HepG2 (cell line): ENCODE data around the gene ADAM15. TPM values are rescaled to one million over a fixed set of nuclear protein-coding genes. Genes with fewer than 3 reads are reported as not detected.

Experiments used
- ADNP ChIP-seq: sonication (generic); formaldehyde crosslinking; IDR thresholded peaks from 2 replicates; pipeline ENCODE4 v1.4.0; 2020; ENCODE audit warnings: missing genetic modification reagents
- ESRRA ChIP-seq: sonication (generic); formaldehyde crosslinking; IDR thresholded peaks from 2 replicates; pipeline ENCODE4 v1.5.1; 2020; ENCODE audit warnings: mild to moderate bottlenecking, low read depth, missing genetic modification reagents
- FOXK2 ChIP-seq: fragments of 450-650 bp; IDR thresholded peaks from 2 replicates; pipeline ENCODE4 v1.6.1; 2016
- HMGA1 ChIP-seq: sonication (generic); formaldehyde crosslinking; conservative IDR thresholded peaks from 2 replicates; pipeline ENCODE4 v1.4.0; 2020; ENCODE audit warnings: missing genetic modification reagents
- HNRNPH1 ChIP-seq: fragments of 200-400 bp; formaldehyde crosslinking; optimal IDR thresholded peaks from 2 replicates; pipeline ENCODE3; 2017; ENCODE audit warnings: mild to moderate bottlenecking, low read depth, low read length
- NR2C2 ChIP-seq: sonication (generic); formaldehyde crosslinking; IDR thresholded peaks from 2 replicates; pipeline ENCODE4 v1.4.0; 2020; ENCODE audit warnings: missing genetic modification reagents, mild to moderate bottlenecking, moderate library complexity, borderline replicate concordance
- RORA ChIP-seq: sonication (generic); formaldehyde crosslinking; IDR thresholded peaks from 2 replicates; pipeline ENCODE4 v1.5.0; 2020; ENCODE audit warnings: mild to moderate bottlenecking, missing genetic modification reagents, moderate library complexity
- SOX5 ChIP-seq: IDR thresholded peaks from 2 replicates; pipeline ENCODE4 v1.6.1; 2016; ENCODE audit warnings: borderline replicate concordance
- THAP11 ChIP-seq: IDR thresholded peaks from 2 replicates; pipeline ENCODE4 v1.6.1; 2016; ENCODE audit warnings: missing biosample characterization, missing genetic modification reagents
- ZNF160 ChIP-seq: sonication (generic); formaldehyde crosslinking; IDR thresholded peaks from 2 replicates; pipeline ENCODE4 v1.8.0; 2022; ENCODE audit warnings: mild to moderate bottlenecking, inconsistent platforms, missing genetic modification reagents
- ZNF224 ChIP-seq: sonication (generic); formaldehyde crosslinking; IDR thresholded peaks from 2 replicates; pipeline ENCODE4 v1.5.0; 2020; ENCODE audit warnings: mild to moderate bottlenecking, missing genetic modification reagents
- ZNF317 ChIP-seq: sonication (generic); formaldehyde crosslinking; IDR thresholded peaks from 2 replicates; pipeline ENCODE4 v1.5.0; 2020; ENCODE audit warnings: mild to moderate bottlenecking, missing genetic modification reagents
- ZNF331 ChIP-seq: sonication (generic); formaldehyde crosslinking; IDR thresholded peaks from 2 replicates; pipeline ENCODE4 v1.4.0; 2020; ENCODE audit warnings: missing genetic modification reagents
- polyA plus RNA-seq, 8 experiments: library from polyadenylated mRNA; depleted of rRNA in 3 of 8; stranded (reverse) in 7 of 8; unstranded in 1 of 8; fragments of >200 nt; fragmentation: Illumina TruSeq in 4 of 8; extraction: Trizol in 4 of 8; gene quantifications; 2 replicates each; pipeline versions ENCODE4 v1.2.1 to v1.2.3, GENCODE V29; 2011 to 2016; ENCODE audit warnings: low read depth in 4 of 8, missing spikeins in 1 of 8, mixed read lengths in 1 of 8; ENCODE audit not compliant: insufficient read depth in 1 of 8
- total RNA-seq, 5 experiments: library from RNA; depleted of rRNA; stranded (reverse); fragments of >200 nt; fragmentation: Illumina TruSeq; extraction: Trizol; gene quantifications; 2 replicates each; pipeline ENCODE4 v1.2.3, GENCODE V29; 2016; ENCODE audit warnings: low read depth in 1 of 5
- TF ChIP-seq, protein P1 (sequence below): sonication (generic); formaldehyde crosslinking; IDR thresholded peaks from 2 replicates; pipeline ENCODE4 v1.8.1; 2023; ENCODE audit warnings: missing genetic modification reagents, inconsistent platforms, borderline replicate concordance
- TF ChIP-seq, protein P2 (sequence below): sonication (generic); formaldehyde crosslinking; IDR thresholded peaks from 2 replicates; pipeline ENCODE4 v1.4.0; 2020; ENCODE audit warnings: missing genetic modification reagents
- TF ChIP-seq, protein P3 (sequence below): sonication (generic); formaldehyde crosslinking; IDR thresholded peaks from 2 replicates; pipeline ENCODE4 v1.4.0; 2020; ENCODE audit warnings: missing genetic modification reagents, low read depth, mild to moderate bottlenecking, borderline replicate concordance
- TF ChIP-seq, protein P4 (sequence below): sonication (generic); formaldehyde crosslinking; IDR thresholded peaks from 2 replicates; pipeline ENCODE4 v1.4.0; 2020; ENCODE audit warnings: missing genetic modification reagents, mild to moderate bottlenecking, borderline replicate concordance
- TF ChIP-seq, protein P5 (sequence below): sonication (generic); formaldehyde crosslinking; IDR thresholded peaks from 2 replicates; pipeline ENCODE4 v1.4.0; 2020; ENCODE audit warnings: missing genetic modification reagents, borderline replicate concordance
- TF ChIP-seq, protein P6 (sequence below): sonication (generic); formaldehyde crosslinking; IDR thresholded peaks from 2 replicates; pipeline ENCODE4 v1.4.0; 2020; ENCODE audit warnings: missing genetic modification reagents, borderline replicate concordance

The ADAM15 gene
- total and polyA plus RNA-seq, 2 of the 13 experiments (the other 11 are each of a cell fraction or from before 2014, with no cell fraction given), result 17.9 to 25.6 TPM

DNA sequence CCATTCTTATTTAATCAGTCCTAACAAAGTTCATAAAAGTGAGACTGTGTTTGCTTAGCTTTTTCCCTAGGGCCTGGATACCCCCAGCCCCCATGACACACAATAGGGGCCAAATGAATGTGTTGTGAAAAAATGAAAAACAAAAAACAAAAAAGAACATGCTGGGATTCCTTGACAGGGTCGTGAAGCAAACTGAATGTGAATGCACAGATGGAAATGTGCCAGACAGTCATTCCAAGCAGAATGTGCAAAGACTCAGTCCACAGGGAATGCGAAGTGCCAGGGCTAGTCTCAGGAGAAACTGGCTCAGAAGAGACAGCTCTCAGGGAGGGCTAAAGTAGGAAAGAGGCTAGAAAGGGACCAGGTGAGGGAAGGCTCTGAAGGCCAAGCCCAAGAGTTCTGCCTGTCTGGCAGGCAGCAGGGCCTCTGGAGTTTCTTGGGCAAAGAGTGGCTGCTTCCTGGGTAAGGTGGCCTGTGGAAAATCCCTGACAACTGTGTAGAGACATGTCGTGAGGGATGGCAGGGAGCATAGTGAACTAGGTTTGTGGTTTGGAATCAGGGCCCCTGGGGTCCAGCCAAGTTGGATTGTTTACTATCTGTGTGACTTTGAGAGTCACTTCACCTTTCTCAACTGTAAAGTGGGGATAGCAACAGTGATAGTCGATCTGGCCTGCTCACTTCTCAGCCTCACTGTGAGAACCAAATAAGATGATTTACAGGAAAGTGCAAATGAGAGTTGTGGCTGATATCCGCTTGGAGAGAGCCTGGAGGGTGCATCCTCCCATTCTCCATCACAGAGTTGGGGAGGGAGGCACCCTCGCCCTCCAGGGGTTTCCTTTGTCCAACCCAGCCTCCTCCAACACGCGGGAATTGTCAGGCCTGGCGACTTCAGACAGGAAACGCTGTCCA is 1.2 kb upstream of the ADAM15 start (continued):
- TF ChIP-seq, protein P1, sequence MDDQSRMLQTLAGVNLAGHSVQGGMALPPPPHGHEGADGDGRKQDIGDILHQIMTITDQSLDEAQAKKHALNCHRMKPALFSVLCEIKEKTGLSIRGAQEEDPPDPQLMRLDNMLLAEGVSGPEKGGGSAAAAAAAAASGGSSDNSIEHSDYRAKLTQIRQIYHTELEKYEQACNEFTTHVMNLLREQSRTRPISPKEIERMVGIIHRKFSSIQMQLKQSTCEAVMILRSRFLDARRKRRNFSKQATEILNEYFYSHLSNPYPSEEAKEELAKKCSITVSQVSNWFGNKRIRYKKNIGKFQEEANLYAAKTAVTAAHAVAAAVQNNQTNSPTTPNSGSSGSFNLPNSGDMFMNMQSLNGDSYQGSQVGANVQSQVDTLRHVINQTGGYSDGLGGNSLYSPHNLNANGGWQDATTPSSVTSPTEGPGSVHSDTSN (CRISPR knock-in tag), result no peak
- TF ChIP-seq, protein P2, sequence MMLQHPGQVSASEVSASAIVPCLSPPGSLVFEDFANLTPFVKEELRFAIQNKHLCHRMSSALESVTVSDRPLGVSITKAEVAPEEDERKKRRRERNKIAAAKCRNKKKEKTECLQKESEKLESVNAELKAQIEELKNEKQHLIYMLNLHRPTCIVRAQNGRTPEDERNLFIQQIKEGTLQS, result no peak
- TF ChIP-seq HMGA1 (CRISPR knock-in tag) (no peak), HNRNPH1 (no peak), ZNF331 (CRISPR knock-in tag) (no peak), ESRRA (CRISPR knock-in tag) (no peak), ZNF317 (no peak), ZNF224 (no peak), FOXK2 (no peak), THAP11 (CRISPR knock-in tag) (no peak), ZNF160 (CRISPR knock-in tag) (0 out of 2 replicates have a peak, but pooled peaks have one; percentile 24), SOX5 (CRISPR knock-in tag) (0 out of 2 replicates have a peak, but pooled peaks have one; percentile 10), NR2C2 (CRISPR knock-in tag) (no peak), RORA (CRISPR knock-in tag) (no peak), ADNP (CRISPR knock-in tag) (no peak)
- TF ChIP-seq, protein P3, sequence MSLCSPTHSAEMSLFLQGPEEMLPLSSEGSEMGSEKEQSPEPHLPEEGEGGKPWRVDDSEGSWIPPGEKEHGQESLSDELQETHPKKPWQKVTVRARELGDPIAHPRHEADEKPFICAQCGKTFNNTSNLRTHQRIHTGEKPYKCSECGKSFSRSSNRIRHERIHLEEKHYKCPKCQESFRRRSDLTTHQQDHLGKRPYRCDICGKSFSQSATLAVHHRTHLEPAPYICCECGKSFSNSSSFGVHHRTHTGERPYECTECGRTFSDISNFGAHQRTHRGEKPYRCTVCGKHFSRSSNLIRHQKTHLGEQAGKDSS, result no peak
- TF ChIP-seq, protein P4, sequence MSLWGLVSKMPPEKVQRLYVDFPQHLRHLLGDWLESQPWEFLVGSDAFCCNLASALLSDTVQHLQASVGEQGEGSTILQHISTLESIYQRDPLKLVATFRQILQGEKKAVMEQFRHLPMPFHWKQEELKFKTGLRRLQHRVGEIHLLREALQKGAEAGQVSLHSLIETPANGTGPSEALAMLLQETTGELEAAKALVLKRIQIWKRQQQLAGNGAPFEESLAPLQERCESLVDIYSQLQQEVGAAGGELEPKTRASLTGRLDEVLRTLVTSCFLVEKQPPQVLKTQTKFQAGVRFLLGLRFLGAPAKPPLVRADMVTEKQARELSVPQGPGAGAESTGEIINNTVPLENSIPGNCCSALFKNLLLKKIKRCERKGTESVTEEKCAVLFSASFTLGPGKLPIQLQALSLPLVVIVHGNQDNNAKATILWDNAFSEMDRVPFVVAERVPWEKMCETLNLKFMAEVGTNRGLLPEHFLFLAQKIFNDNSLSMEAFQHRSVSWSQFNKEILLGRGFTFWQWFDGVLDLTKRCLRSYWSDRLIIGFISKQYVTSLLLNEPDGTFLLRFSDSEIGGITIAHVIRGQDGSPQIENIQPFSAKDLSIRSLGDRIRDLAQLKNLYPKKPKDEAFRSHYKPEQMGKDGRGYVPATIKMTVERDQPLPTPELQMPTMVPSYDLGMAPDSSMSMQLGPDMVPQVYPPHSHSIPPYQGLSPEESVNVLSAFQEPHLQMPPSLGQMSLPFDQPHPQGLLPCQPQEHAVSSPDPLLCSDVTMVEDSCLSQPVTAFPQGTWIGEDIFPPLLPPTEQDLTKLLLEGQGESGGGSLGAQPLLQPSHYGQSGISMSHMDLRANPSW (CRISPR knock-in tag), result no peak
- TF ChIP-seq, protein P5, sequence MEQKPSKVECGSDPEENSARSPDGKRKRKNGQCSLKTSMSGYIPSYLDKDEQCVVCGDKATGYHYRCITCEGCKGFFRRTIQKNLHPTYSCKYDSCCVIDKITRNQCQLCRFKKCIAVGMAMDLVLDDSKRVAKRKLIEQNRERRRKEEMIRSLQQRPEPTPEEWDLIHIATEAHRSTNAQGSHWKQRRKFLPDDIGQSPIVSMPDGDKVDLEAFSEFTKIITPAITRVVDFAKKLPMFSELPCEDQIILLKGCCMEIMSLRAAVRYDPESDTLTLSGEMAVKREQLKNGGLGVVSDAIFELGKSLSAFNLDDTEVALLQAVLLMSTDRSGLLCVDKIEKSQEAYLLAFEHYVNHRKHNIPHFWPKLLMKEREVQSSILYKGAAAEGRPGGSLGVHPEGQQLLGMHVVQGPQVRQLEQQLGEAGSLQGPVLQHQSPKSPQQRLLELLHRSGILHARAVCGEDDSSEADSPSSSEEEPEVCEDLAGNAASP, result no peak
- TF ChIP-seq, protein P6, sequence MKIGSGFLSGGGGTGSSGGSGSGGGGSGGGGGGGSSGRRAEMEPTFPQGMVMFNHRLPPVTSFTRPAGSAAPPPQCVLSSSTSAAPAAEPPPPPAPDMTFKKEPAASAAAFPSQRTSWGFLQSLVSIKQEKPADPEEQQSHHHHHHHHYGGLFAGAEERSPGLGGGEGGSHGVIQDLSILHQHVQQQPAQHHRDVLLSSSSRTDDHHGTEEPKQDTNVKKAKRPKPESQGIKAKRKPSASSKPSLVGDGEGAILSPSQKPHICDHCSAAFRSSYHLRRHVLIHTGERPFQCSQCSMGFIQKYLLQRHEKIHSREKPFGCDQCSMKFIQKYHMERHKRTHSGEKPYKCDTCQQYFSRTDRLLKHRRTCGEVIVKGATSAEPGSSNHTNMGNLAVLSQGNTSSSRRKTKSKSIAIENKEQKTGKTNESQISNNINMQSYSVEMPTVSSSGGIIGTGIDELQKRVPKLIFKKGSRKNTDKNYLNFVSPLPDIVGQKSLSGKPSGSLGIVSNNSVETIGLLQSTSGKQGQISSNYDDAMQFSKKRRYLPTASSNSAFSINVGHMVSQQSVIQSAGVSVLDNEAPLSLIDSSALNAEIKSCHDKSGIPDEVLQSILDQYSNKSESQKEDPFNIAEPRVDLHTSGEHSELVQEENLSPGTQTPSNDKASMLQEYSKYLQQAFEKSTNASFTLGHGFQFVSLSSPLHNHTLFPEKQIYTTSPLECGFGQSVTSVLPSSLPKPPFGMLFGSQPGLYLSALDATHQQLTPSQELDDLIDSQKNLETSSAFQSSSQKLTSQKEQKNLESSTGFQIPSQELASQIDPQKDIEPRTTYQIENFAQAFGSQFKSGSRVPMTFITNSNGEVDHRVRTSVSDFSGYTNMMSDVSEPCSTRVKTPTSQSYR (CRISPR knock-in tag), result 0 out of 2 replicates have a peak, but pooled peaks have one; percentile 4
